Stimulated activated CD4-positive, alpha-beta T cell treated with anti-CD3 and anti-CD28 coated beads, Interleukin-4, amount 100 ng/mL, for 4 hours (primary cell): ENCODE results near the gene TXNDC15.
"Not testable (repeated sequence)": the region's sequence is repeated elsewhere in the genome, so short reads cannot be mapped to it uniquely, and the experiment has no call there.

ENCODE experiments used
- DNase-seq, 2 experiments: peaks; one replicate each; pipeline ENCODE4 v3.0.0-alpha.2; 2020

TXNDC15 gene, protein sequence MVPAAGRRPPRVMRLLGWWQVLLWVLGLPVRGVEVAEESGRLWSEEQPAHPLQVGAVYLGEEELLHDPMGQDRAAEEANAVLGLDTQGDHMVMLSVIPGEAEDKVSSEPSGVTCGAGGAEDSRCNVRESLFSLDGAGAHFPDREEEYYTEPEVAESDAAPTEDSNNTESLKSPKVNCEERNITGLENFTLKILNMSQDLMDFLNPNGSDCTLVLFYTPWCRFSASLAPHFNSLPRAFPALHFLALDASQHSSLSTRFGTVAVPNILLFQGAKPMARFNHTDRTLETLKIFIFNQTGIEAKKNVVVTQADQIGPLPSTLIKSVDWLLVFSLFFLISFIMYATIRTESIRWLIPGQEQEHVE

DNA sequence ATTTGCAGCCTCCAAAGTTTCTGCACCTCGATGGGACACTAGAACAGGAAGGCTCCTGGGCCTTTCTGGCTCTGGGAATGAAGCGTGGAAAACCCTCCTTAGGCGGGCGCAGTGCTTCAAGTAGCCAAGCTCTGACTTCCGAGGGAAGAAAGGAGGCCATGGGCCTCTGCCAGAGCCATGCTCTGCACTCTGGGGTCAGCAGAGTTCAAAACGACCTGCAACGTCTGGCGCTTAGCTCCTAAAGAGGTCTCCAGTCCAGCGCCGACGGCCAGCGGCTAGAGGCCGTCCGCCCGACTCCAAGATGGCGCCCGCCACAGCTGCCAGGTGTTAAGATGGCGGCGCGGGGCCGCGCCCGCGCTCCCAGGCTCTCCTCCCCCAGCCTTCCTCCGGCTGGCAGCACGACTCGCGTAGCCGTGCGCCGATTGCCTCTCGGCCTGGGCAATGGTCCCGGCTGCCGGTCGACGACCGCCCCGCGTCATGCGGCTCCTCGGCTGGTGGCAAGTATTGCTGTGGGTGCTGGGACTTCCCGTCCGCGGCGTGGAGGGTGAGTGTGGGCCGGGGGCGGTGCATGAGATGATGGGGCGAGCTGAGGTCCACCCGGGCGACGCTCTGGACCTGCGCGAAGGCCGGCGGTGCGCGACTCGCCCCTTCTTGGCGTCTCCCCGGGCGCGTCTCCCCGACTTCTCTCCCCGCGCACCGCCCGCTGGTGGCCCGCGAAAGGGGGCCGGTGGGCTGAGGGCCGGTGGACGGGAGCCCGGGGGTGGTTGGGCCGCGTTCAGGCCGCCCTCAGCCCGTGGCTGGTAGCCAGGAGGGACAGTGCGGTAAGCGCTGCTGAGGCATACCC lies at the start of gene TXNDC15:
Gene TXNDC15, plus strand, starts transcription at position 385 of the 844 bp plus-strand sequence. Its CDS starts 57 bp downstream, at position 442.
- peak; percentile 73 to 76 for DNase-seq

DNA sequence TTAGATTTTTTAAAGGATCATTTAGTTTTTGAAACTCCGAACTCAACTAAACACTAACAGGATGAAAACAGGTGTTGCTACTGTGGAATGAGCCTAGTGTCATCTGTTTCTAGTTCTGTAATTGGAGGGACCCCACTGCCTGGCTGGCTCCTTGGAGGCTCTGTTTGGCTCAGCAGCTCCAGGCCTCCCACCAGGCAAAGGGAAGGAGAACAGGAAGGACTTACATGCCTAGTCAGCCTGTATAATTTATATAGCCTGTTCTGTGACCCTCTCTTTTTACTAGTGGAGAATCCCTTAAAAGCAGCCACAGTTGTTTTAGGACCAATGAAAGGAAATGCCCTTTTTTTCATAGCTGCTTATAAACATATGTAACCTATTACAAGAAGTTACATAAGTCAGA lies 49.5 kb upstream of the TXNDC15 start:
- DNase-seq: no peak

DNA sequence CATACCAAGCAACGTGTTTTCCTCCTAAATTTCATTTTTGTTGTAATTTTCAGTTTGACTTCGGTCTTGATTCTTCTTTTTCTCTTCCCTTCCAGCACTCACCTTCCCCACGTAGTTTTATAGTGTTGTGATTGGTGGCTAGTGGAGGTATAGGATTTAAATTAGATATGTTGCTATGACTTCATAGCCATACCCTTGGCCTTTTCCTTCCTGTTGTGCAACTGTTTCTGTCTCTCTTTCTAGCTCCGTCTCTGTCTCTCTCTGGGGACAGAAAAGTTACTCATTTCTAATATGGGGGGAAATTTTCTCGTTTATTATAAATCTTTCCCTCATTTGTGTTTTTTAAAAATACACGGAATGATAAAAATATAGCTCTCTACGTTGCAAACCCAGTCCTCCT lies 49.0 kb upstream of the TXNDC15 start:
- DNase-seq: no peak

DNA sequence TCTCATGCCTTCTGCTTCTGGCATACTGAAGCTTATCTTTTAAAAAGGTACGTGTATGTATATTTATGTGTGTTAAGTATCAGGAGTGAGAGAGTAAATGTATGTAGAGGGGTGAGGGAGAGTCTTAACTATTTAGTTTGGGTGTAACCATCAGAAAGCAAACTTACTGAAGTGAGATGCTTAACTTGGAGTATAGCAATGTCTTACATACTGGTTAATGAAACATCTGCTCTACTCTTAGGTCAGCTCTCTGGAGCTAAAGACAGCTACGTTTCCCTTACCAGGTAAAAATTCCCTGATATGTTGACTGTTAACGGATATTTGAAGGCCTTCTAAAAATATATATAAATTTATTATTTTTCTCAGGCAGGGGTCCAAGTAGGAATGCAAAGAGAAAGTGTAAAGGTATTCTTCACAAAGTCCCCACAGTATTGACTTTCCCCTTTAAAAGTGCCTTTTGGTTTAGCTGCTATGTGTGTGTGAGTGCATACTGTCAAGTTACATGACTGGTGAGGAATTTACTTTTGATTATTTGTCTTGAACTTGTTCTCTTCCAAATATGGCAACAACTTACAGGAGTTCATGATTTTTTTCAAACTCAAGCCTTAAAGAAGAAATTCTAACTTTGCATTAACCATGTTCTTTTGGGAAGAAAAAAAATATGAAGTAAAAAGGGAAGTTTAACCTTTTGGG lies 40.7 kb upstream of the TXNDC15 start:
- no peak for DNase-seq

DNA sequence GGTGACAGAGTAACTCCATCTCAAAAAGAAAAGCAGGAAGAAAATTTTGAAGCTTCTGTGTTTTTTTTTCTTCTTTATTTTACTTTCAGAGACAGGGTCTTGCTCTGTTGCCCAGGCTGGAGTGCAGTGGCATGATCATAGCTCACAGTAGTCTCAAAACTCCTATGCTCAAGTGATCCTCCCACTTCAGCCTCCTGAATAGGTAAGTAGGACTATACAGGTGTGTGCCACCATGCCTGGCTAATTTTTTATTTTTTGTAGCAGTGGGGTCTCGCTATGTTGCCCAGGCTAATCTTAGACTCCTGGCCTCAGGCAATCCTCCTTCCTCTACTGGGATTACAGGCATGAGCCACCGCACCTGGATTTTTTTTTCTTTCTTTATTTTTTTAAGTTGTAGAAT lies 38.5 kb upstream of the TXNDC15 start:
- DNase-seq: no peak

DNA sequence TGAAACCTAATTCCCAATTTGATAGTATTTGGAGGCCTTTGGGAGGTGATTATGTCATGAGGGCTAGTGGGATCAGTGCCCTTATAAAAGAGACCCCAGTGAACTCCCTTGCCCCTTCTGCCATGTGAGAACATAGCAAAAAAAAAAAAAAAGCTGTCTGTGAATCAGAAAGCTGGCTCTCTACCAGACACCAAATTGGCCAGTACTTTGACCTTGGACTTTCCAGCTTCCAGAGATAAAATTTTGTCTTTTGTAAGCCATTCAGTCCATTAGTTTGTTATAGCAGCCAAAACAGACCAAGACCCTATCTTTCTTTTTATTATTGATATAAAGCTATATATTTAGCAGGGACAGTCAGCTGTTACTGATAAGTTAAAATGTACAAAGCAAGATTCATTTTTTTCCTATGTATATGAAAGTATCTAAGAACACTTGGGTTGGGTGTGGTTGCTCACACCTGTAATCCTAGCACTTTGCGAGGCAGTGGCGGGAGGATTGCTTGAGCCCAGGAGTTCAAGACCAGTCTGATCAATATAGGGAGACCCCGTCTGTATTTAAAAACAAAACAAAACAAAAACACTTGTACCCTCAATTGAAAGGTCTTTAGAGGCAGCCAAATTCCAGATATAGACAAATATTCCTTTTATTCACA lies 36.5 kb upstream of the TXNDC15 start:
- DNase-seq: no peak

DNA sequence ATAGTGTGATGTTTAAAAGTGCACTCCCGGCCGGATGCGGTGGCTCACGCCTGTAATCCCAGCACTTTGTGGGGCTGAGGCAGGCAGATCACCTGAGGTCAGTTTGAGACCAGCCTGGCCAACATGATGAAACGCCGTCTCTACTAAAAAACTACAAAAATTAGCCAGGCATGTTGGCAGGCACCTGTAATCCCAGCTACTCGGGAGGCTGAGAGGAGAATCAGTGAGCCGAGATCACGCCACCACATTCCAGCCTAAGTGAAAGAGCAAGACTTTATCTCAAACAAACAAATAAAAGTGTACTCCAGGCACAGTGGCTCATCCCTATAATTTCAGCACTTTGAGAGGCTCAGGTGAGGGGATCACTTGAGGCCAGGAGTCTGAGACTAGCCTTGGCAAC lies 35.8 kb upstream of the TXNDC15 start:
- not testable (repeated sequence) for DNase-seq

DNA sequence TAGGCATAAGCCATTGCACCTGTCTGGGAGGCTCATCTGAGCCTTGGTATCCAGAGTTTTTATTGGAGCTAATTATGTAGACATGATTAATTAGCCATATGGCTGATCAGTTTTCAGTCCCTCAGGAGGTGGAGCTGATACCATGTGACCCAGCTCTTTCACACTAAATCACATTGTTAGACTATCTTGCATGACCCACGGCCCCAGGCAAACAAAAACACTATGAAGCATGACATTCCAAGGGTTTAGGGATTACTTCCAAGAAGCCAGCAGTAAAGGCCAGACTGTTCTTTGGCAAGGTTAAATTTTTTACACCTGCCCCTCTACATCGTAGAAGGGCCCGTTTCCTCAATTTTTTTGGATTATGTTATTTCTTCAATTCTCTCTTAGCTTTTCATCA lies 33.4 kb upstream of the TXNDC15 start:
- no peak for DNase-seq

DNA sequence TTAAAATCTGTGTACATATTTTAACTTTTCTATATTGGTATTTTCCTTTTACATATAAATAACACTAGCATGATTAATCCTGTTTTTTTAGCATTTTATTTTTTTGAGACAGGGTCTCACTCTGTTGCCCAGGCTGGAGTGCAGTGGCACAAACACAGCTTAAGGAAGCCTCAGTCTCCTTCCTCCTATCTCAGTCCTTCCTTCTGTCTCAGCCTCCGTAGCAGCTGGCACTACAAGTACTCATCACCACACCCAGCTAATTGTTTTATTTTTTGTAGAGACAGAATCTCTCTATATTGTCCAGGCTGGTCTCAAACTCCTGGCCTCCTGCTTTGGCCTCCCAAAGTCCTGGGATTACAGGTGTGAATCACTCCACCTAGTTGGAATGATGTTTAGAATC lies 29.9 kb upstream of the TXNDC15 start:
- DNase-seq: no peak

DNA sequence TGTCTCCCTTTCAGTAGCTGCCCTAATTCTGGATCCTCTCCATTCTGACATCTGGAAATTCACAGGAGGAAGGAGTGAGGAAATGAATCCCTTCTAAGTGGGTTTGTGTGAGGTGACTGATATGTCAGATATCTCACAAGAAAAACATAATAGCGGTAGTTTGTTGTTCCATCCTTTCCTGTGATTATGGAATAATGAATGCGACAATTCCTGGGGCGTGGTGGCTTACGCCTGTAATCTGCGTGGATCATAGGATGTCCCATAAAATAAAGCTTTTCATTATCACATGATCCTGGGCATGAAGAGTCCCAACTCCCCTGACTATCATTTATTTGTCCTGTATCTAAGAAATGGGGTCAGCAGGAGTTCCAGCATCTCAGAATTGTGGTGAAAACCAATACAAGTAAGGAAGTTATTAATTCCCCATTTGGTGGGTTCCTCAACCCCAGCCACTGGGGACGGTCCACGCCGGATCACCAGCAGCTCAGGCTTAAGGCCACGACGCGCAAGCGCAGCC lies 28.8 kb upstream of the TXNDC15 start:
- no peak for DNase-seq

DNA sequence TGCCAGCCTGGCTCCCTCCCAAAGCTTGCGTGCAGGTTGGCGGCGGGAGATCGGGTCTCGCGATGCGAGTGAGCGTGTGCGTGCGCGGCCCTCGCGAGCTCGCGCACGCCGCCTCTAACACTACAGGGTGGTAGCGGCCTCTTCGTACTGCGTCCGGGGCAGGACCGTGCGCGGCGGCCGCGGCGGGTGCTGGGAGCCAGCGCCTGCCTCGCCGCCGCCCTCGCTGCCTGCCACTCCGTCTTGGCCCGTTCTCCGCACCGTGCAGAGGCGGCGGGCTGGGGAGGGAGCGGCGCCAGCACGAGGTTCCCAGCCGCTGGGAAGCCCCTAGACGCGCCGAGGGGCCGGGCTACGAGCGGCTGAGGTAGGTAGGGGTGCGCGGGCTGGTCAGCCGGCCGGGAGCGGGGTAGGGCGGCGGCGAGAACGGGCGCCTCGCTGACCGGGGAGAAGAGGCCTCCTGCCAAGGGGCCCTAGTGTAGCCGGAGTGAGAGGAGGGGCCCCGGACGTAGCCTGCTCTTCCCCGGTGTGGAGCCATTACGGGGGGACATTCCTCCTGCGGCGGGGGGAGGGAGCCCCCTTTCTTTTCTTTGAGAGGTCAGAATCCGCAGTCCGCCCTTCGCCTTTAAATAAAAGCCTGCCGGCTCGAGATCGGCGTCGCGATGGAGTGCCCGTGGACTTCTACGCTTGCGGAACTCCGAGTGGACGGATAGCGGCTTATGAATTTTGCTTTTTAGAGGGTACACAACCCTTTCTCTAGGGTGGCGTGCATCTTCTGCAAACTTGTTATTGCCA lies 28.1 kb upstream of the TXNDC15 start, which contains the start of gene C5orf24:
Gene C5orf24, plus strand, starts transcription at position 117 of the 789 bp plus-strand sequence. CDS start 8,933 bp downstream, outside the sequence.
- peak; percentile 88 to 91 for DNase-seq

DNA sequence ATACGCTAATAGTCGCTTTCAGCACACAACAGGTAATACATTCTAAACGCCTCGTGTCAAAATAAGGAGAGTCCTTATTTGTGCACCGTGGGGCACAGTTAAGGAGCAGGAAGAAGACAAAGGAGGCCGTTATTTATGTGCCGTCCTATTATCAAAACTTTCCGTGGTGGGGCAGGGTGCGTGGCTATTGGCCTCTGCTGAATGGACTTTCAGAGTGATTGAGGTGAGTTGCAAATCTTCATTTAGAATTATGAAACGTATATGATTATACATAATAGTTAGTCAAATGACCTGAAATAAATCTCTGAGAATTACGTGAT lies 27.6 kb upstream of the TXNDC15 start:
- DNase-seq: peak in 1 of 2 experiments; percentile 11

DNA sequence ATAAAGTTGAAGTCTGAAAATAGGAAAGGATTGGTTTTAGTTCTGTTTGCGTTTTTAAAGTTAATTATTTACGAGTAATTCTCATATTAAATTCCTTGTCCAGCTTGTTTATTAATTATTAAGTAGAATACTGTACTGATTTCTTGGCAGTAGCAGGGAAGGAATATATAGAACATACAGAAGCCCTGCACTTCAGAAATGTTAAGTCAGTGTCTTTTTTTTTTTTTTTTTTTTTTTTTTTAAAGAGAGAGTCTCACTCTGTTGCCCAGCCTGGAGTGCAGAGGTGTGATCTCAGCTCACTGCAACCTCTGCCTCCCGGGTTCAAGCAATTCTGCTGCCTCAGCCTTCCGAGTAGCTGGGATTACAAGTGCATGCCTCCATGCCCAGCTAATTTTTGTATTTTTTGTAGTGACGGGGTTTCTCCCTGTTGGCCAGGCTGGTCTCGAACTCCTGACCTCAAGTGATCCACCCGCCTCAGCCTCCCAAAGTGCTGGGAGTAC lies 24.7 kb upstream of the TXNDC15 start:
- not testable (repeated sequence) for DNase-seq

DNA sequence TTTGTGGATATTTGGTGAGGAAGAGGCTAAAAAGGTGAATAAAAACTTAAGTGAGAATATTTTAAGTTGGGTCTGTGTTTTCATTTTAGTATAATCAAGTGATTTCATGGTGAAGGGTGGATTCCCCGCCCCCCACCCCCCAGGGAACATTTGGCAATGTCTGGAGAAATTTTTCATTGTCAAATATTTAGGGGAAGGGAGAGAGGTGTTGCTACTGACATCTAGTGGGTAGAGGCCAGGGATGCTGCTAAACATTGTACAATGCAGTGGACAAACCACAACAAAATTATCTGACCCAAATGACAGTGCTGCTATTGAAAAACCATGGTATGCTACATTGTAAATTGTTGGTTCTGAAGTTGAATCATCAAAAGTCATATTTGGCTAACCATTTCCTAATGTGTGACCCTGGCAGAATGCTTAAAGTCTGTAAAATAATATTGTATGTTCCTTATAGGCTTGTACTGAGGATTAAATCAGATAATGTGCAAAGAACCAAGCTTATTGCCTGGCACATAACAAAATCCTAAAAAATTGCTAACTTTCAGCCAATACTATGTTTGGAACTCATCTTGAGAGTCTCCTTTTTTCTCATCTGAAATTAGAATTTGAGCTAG lies 22.8 kb upstream of the TXNDC15 start:
- DNase-seq: no peak

DNA sequence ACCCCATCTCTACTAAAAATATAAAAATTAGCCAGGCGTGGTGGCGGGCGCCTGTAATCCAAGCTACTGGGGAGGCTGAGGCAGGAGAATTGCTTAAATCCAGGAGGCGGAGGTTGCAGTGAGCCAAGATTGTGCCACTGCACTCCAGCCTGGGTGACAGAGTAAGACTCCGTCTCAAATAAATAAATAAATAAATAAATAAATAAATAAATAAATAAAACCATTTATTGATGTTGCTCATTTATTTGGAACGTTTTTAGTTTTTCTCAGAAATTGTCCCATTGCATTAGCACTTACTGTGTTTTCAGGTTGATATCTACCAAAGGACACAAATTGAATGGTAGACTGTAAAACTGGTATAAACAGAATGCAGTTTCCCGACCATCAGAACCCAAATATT lies 17.7 kb upstream of the TXNDC15 start:
- not testable (repeated sequence) for DNase-seq

DNA sequence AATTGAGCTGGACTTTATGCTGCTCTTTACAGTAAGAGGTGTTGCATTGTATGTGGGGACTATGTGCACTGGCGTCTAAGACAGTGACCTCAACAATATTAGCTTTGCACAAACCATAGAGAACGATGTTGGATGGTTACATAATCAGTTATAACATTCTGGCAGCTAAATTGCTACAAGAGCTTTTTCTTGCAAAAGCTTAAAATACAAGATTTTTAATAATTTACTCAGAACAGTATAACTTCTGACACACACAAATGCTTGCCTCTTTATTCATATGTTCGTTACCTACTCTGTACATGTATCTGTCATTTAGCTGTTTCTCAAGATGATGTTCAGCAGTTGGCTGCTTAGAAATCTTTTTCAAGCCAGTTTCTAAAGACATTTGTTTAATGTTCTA lies 16.8 kb upstream of the TXNDC15 start:
- no peak for DNase-seq

DNA sequence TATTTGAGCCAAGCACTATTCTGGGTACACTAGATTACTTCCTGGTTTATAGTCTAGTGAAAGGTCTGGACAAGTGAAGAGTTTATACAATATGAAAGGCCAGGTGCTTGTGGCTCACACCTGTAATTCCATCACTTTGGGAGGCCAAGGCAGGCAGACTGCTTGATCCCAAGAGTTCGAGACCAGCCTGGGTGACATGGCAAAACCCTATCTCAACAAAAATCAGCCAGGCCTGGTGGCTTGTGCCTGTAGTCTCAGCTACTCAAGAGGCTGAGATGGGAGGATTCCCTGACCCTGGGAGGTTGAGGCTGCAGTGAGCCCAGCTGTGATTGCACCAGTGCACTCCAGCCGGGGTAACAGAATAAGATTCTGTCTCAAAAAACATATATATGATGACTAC lies 9.5 kb upstream of the TXNDC15 start:
- DNase-seq: no peak

DNA sequence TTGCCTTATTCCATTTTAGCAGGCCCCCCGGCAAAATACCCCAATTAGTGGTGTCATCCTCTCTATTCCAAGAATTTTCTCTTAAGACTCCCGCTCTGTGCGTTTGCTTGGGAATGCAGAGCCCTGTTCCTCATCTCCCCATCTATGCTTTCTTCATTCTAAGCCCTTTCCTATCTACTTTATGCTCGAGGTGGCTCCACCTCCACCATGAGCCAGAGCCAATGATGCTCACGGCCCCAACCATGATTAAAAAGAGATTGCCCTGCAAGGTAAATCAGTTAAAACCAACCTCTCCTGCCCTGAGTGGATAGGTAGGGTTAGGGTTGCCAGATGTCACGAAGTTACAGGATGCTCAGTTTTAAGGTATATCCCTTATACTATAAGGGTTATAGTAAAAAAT lies 677 bp upstream of the TXNDC15 start:
- DNase-seq: no peak

DNA sequence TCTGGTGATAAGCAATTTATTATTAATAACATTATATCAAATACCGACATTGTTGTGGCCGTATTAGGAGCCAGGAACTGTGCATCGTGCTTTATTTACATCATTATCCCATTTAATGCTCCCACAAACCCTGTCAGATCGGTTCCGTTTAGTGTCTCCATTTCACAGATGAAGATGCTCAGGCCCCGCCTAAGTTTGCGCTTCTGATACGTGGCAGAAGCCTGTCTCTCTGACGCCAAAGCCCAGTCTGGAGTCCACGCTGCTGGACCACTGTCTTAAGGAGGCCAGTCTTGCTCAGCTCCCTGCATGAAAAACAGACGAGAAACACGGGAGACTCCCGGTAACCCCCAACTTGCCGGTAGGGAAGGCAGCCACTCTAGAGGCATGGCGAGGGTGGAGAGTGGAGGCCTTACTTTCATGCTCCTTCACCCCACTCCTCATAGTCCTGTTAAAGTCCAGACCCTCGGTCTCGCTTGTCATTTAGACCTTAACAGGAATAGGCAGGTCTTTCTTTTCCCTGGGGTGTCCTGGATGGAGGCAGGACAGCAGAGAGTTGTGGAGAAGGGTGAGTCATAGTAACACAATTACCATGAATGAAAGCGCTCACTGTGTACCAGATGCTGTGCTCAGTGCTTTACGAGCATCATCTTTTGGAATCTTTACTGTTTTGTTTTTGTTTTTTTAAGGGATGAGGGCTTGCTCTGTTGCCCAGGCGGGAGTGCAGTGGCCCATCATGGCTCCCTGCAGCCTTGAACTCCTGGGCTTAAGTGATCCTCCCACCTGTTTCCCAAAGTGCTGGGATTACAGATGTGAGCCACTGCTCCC lies 872 bp downstream of the TXNDC15 start:
- peak; percentile 3 to 31 for DNase-seq

DNA sequence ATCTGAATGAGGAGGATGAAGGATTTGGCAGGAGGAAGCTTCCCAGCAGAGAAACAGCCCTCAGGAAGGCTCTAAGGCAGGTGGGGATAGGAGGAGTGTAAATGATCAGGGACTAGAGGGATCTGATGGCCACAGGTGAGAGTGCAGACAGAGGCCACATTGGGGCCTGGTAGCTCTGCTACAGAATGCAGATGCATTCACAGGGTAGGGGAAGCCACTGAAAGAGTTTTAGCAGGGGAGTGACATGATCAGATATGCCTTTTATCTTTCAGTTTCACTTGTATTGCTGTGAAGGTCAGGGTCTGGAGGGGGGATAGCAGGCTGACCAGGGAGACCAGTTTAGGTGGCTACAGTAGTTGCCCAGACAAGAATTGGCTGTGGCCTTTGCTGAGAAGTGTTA lies 3.0 kb downstream of the TXNDC15 start:
- DNase-seq: no peak
